Measurements from ENCODE around the gene NPAS2. TPM values are rescaled to one million over a fixed set of nuclear protein-coding genes. Genes with fewer than 3 reads are reported as not detected.

The NPAS2 gene
- total and polyA plus RNA-seq, 2 experiments from 2014 or later = 0.55 to 0.89 TPM

DNA sequence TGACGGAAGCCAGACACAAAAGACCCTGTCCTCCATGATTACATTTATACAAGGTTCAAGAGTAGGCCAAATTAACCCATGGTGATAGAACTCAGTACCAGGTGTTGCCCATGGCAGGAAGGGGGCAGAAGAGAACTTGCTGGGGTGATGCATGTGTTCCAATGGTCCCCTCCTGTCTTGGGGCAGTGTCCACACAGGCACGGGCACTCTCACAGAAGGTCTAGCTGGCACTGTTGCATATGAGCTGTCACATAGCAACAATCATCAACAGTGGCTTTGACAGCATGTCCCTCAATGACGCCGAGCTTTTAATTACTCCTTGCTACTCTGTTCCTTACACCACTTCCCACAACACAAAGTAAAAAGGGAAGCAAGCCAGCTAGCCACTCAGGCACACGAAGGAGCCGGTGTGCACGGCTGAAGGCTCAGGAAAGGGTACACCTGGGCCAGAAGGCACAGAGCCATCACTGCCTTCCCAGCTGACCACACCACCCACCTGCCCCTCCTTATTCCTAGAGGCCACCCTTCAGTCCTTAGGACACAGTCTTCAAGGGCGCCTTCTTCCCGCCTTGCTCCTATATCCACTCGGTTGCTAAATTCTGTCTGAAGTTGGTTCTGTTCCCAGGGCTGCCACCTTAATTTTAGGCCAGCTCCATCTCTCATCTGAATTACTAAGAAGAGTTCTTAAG, 211.1 kb downstream of the NPAS2 start:
- DNase-seq (ENCODE audit: low read depth in 1 of 2, low spot score in 1 of 2) = no peak
- H3K27me3 ChIP-seq = no peaks in the 10 kb centered on the region
- no peaks in the 10 kb centered on the region for H3K9me3 ChIP-seq (ENCODE audit: low read depth)
- TF ChIP-seq, protein P1, sequence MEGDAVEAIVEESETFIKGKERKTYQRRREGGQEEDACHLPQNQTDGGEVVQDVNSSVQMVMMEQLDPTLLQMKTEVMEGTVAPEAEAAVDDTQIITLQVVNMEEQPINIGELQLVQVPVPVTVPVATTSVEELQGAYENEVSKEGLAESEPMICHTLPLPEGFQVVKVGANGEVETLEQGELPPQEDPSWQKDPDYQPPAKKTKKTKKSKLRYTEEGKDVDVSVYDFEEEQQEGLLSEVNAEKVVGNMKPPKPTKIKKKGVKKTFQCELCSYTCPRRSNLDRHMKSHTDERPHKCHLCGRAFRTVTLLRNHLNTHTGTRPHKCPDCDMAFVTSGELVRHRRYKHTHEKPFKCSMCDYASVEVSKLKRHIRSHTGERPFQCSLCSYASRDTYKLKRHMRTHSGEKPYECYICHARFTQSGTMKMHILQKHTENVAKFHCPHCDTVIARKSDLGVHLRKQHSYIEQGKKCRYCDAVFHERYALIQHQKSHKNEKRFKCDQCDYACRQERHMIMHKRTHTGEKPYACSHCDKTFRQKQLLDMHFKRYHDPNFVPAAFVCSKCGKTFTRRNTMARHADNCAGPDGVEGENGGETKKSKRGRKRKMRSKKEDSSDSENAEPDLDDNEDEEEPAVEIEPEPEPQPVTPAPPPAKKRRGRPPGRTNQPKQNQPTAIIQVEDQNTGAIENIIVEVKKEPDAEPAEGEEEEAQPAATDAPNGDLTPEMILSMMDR (IDR thresholded peaks at IDR 0.05; ENCODE audit: low read depth, low read length) = no peak
- H3K36me3 ChIP-seq = peaks cover 5% of the 10 kb centered on the region
- H3K4me3 ChIP-seq = no peak overlapping the region
- H3K27ac ChIP-seq = no peak overlapping the region
- H3K4me1 ChIP-seq (ENCODE audit: low read depth) = no peaks in the 10 kb centered on the region

GRCh38 chr2:101032084-101032776, 212.3 kb downstream of the NPAS2 start:
- H3K4me1 ChIP-seq (ENCODE audit: low read depth) = no peaks in the 10 kb centered on the region
- DNase-seq (ENCODE audit: low read depth in 1 of 2, low spot score in 1 of 2) = no peak
- H3K9me3 ChIP-seq (ENCODE audit: low read depth) = no peaks in the 10 kb centered on the region
- H3K27ac ChIP-seq = no peak overlapping the region
- no peak overlapping the region for H3K4me3 ChIP-seq
- peaks cover 5% of the 10 kb centered on the region for H3K36me3 ChIP-seq
- H3K27me3 ChIP-seq = no peaks in the 10 kb centered on the region
- TF ChIP-seq, protein P1 (IDR thresholded peaks at IDR 0.05; ENCODE audit: low read depth, low read length) = no peak

GRCh38 chr2:101036562-101036961, 216.6 kb downstream of the NPAS2 start:
- H3K9me3 ChIP-seq (ENCODE audit: low read depth) = no peaks in the 10 kb centered on the region
- peak in 1 of 2 donors; percentile 54 for DNase-seq (ENCODE audit: low read depth in 1 of 2, low spot score in 1 of 2)
- H3K27ac ChIP-seq = no peak overlapping the region
- no peaks in the 10 kb centered on the region for H3K27me3 ChIP-seq
- peaks cover 9% of the 10 kb centered on the region for H3K36me3 ChIP-seq
- no peak overlapping the region for H3K4me3 ChIP-seq
- H3K4me1 ChIP-seq (ENCODE audit: low read depth) = no peaks in the 10 kb centered on the region
- TF ChIP-seq, protein P1 (IDR thresholded peaks at IDR 0.05; ENCODE audit: low read depth, low read length) = peak; percentile 54

- no peaks in the 10 kb centered on the region for H3K27me3 ChIP-seq
- no peak for DNase-seq (ENCODE audit: low read depth in 1 of 2, low spot score in 1 of 2)
- no peaks in the 10 kb centered on the region for H3K4me1 ChIP-seq (ENCODE audit: low read depth)
- TF ChIP-seq, protein P1 (IDR thresholded peaks at IDR 0.05; ENCODE audit: low read depth, low read length) = no peak
- no peak overlapping the region for H3K4me3 ChIP-seq
- peaks cover 9% of the 10 kb centered on the region for H3K36me3 ChIP-seq
- H3K27ac ChIP-seq = no peak overlapping the region
- H3K9me3 ChIP-seq (ENCODE audit: low read depth) = no peaks in the 10 kb centered on the region
Observed at GRCh38 chr2:101037161-101037755, 217.3 kb downstream of the NPAS2 start.

GRCh38 chr2:101038455-101039255, 218.7 kb downstream of the NPAS2 start:
- Histone ChIP-seq H3K36me3 (peaks cover 9% of the 10 kb centered on the region), H3K9me3 (ENCODE audit: low read depth) (no peaks in the 10 kb centered on the region), H3K4me1 (ENCODE audit: low read depth) (peaks cover 2% of the 10 kb centered on the region), H3K4me3 (no peak overlapping the region), H3K27ac (no peak overlapping the region), H3K27me3 (no peaks in the 10 kb centered on the region)
- peak in 1 of 2 donors; percentile 10 for DNase-seq (ENCODE audit: low read depth in 1 of 2, low spot score in 1 of 2)
- TF ChIP-seq, protein P1 (IDR thresholded peaks at IDR 0.05; ENCODE audit: low read depth, low read length) = peak; percentile 41

Measured in cardiac muscle cell (in vitro differentiated cells and primary cell).